Measurements from ENCODE around the gene PSMG1.

The PSMG1 gene

DNA sequence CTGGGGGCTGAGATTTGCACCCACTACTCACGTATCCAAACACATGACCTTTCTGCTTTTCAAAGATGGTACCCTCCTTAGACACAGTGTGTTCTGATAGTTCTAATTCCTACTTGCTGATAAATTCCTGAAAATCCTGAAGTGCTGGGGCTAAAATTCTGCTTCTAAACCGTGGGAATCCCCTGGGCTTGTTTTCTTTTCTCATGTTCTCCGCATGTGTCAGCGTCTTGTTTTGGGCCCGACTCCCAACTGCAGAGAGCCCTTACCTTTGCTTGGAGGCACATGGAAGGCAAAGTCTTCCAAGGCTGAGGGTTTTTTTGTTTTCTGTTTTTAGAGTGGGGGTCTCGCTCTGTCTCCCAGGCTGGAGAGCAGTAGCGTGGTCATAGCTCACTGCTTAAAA is 27.2 kb downstream of the PSMG1 start:
- TF ChIP-seq ZFX (IDR thresholded peaks at IDR 0.05; ENCODE audit: borderline replicate concordance) = no peak
- TF ChIP-seq CTCF (IDR thresholded peaks at IDR 0.05) = no peak

DNA sequence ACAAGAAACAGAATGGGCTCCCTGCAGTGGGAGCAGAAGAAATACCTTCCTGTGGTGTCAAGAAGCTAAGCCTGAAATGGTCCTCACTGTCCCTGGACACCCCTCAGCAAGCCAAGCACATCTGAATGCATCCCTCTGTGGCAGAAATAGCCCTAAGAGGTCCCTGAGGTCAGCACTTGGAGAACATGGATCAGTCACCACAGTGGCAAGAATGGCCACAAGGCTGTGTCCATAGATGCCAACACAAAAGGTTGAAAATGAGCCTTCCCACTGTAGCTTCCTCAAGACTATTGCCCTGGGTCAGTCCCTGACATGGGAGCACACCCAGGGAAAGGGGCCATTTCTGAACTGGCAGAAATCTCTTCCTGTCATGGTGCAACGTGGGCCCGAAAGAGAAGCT is 27.7 kb downstream of the PSMG1 start:
- H3K27ac ChIP-seq = no peak overlapping the region
- TF ChIP-seq CTCF (IDR thresholded peaks at IDR 0.05) (no peak), ZFX (IDR thresholded peaks at IDR 0.05; ENCODE audit: borderline replicate concordance) (no peak)

More for the DNA sequence above, 27.2 kb downstream of the PSMG1 start:
- no peak overlapping the region for H3K27ac ChIP-seq

DNA sequence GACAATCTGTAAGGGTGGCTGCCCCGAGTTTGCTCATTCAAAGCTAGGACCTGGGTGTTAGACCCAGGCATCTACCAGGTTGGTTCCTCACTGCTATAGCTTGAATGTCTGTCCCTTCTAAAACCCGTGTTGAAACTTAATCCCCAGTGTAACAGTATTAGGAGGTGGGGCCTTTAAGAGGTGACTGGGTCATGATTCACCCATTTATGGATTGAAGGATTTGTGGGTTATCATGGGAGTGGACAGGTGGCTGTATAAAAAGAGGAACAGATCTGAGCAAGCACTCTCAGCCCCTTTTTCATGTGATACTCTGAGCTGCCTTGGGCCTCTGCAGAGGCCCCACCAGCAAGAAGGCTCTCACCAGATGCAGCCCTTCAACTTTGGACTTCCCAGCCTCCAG is 29.4 kb downstream of the PSMG1 start:
- TF ChIP-seq ZFX (IDR thresholded peaks at IDR 0.05; ENCODE audit: borderline replicate concordance) (no peak), CTCF (IDR thresholded peaks at IDR 0.05) (no peak)
- H3K27ac ChIP-seq = no peak overlapping the region

DNA sequence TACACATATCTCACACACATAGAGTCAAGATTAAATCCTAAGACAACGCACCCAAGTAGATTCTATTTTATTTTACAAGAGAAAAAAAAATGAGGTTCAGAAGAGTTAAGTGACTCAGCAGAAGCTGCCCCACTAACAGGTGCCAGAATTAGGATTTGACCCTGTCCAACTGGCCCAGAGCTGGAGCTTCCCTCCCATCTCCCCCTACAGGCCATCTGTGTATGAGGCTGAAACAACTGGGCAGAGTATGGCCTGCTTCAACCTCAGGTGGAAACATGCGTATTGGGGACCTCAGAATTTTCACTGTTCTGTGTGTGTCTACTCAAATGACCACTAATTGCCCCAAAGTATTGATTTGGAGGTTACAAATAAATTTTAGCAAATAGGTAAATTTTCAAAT is 29.9 kb downstream of the PSMG1 start:
- TF ChIP-seq ZFX (IDR thresholded peaks at IDR 0.05; ENCODE audit: borderline replicate concordance) = no peak
- TF ChIP-seq CTCF (IDR thresholded peaks at IDR 0.05) = peak; percentile 73
- H3K27ac ChIP-seq = no peak overlapping the region

DNA sequence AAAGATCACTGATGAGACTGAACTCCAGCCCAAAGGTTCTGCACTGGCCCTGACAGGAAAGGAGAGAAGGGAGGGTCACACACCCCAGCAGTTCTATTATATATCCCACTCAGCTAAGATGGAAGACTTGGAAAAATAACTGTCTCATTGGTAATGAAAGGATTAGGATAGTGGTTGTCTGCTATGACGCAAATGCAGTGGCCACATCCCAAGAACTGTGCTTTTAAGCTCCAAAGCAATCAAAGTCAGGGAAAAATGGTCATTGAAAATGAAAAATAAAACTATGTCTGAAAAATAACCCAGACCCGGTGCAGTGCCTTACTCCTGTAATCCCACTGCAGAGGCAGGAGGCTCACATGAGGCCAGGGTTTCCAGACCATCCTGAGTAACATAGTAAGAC is 31.0 kb downstream of the PSMG1 start:
- TF ChIP-seq ZFX (IDR thresholded peaks at IDR 0.05; ENCODE audit: borderline replicate concordance) (no peak), CTCF (IDR thresholded peaks at IDR 0.05) (no peak)

GRCh38 chr21:39150877-39151276 is 32.4 kb downstream of the PSMG1 start:
- TF ChIP-seq ZFX (IDR thresholded peaks at IDR 0.05; ENCODE audit: borderline replicate concordance) = no peak
- TF ChIP-seq CTCF (IDR thresholded peaks at IDR 0.05) = no peak
- no peak overlapping the region for H3K27ac ChIP-seq

More for the DNA sequence above, 31.0 kb downstream of the PSMG1 start:
- H3K27ac ChIP-seq = no peak overlapping the region

- H3K27ac ChIP-seq = no peak overlapping the region
- no peak for TF ChIP-seq ZFX (IDR thresholded peaks at IDR 0.05; ENCODE audit: borderline replicate concordance)
- TF ChIP-seq CTCF (IDR thresholded peaks at IDR 0.05) = no peak
Measured at GRCh38 chr21:39150316-39150715, 32.9 kb downstream of the PSMG1 start.

All from 22Rv1 (cell line).